Measurements from ENCODE around the gene FALEC.

Gene FALEC

GRCh38 chr1:150515328-150516049 lies at the start of gene FALEC:
FALEC (plus strand) TSS chr1:150515752.
- DNase-seq = peak; percentile 98 to 100

DNA sequence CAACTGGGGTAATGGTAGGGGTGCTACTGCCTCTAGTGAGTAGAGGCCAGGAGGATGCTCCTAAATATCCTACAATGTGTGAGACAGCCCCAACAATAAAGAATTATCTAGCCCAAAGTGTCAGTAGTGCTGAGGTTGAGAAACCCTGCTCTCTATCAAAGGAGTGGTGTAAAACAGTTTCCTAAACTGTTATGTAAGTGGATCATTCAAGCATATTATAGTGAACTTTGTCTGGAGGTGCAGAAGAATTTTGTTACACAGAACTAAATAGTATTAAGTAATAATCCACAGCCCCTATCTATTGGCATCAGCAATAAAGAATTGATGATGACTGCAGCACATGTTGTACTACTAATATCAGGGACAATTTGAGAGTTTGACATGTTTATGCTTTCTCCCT lies 48.6 kb upstream of the FALEC start:
- no peak for DNase-seq

GRCh38 chr1:150469291-150469690 lies 46.3 kb upstream of the FALEC start:
- DNase-seq = no peak

DNA sequence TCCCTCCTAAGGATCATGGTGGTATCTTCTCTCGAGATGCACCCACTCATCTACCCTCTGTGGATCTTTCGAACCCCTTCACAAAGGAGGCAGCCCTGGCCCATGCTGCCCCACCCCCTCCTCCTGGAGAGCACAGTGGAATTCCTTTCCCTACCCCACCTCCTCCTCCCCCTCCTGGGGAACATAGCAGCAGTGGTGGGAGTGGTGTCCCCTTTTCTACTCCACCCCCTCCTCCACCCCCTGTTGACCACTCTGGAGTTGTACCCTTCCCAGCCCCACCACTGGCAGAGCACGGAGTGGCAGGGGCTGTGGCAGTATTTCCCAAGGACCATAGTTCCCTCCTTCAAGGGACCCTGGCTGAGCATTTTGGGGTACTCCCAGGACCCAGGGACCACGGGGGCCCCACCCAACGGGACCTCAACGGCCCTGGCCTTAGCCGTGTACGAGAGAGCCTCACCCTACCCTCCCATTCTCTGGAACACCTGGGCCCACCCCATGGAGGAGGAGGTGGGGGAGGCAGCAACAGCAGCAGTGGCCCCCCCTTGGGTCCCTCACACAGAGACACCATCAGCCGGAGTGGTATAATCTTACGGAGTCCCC lies 42.9 kb upstream of the FALEC start:
- DNase-seq = no peak

- DNase-seq = no peak
Measured at GRCh38 chr1:150473659-150474058, 41.9 kb upstream of the FALEC start.

DNA sequence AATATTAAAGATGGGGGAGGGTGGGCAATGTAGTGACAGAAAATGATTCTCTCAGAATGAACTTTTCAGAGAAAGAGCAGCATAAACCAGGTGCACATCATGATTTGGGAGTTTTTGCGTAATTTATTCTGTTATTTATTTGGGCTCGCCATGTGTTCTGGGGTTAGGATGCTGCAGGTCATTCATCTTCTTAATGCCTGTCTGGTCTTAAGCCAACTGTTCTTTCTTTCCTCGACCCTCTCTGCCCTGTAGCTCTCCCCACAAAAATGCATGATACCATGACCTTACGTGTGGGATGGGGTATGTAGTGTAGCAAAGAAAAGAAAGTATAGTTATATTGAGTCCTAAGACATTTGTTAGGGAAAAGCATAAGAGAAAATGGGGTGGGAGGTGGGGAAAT lies 40.7 kb upstream of the FALEC start:
- DNase-seq = no peak

- DNase-seq = no peak
Measured at GRCh38 chr1:150476754-150477153, 38.8 kb upstream of the FALEC start.

DNA sequence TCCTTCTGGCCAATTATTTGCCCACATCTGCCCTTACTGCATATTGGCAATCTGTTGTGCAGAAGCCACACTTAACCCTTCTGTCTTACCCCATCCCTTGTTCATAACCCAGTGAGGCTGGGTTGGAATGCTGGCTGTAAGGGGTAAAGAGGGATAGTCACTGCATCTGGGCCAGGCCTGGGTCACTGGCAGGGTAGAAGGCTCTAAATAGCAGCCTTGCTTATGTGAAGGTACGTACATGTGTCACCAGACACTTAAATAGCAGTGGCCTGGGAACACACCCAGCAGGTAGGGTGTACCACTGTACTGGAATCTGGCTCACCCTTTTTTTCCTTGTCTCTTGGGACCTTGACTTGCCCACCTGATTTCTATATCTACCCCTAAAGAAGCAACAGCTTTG lies 38.2 kb upstream of the FALEC start:
- no peak for DNase-seq

DNA sequence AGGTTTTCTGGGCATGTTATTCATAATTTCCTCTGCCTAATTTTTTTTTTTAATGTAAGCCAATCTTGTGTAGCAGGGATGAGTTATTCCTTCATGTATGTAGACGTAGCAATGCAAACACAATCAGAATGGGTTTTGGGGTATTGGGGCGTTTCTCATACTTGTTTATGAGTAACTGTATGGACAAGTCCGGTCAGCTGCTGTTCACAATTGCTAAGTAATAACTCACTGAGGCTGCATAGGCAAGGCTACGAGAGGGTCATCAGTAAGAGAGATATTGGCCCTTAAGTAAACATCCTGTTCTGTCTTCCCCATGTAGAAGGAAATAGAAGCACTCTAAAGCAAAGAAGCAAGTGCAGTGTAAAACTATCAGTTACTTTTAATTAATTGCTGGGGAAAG lies 37.8 kb upstream of the FALEC start:
- no peak for DNase-seq

- no peak for DNase-seq
Measured at GRCh38 chr1:150479370-150479769, 36.2 kb upstream of the FALEC start.

DNA sequence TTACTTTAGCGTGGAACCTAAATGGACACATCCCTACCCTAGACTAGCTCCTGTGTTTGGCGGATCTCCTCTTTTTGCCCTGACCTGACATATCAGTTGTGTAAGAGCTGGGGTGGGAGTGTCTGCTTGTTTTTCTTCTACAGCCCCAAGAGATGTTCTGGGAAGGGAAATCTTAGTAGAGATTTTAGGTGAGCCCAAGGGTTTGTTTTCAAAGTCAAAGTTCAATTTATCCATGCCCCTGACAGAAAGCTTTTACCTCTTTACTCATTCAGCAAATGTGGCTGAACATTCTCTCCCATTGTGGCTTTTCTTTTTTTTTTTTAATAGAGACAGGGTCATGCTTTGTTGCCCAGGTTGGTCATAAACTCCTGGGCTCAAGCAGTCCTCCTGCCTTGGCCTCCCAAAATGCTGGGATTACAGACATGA lies 35.6 kb upstream of the FALEC start:
- DNase-seq = no peak

- no peak for DNase-seq
Measured at GRCh38 chr1:150484431-150484830, 31.1 kb upstream of the FALEC start.

DNA sequence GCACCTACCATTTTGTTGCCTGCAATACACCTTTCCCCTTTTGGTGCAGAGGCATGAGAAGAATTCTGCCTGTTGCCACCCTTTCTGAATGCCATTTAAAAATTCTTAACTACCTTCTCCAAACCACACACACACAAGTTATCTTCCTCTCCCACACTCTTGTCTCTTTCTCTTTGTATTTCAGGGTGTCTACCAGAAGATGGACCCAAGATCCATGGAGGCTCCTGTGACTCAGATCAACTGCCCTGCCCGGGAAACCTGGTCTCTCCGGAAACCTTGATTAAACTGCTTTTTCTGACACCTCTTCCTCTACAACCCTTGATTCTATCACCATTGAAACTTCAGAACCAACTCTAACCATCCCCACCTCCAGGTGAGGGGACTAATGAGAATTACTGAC lies 30.7 kb upstream of the FALEC start:
- peak; percentile 47 to 58 for DNase-seq

- peak; percentile 100 for DNase-seq
Measured at GRCh38 chr1:150486966-150487762, 28.4 kb upstream of the FALEC start, which contains the start of gene TARS2. TARS2 (plus strand) TSS chr1:150487419; CDS start chr1:150487451, 32 bp downstream.

DNA sequence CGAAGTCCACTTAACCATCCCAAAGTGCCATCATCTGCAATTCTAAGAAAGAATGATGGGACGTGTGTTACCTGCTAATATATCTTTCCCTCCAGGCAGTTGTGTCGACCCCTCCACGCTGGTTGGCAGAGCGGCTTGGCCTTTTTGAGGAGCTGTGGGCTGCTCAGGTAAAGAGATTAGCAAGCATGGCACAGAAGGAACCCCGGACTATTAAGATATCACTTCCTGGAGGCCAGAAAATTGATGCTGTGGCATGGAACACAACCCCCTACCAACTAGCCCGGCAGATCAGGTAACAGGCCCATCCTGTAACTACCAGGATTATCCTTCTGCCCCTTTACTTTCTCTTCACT lies 27.8 kb upstream of the FALEC start:
- no peak for DNase-seq

GRCh38 chr1:150493175-150493574 lies 22.4 kb upstream of the FALEC start:
- no peak for DNase-seq

GRCh38 chr1:150498342-150498741 lies 17.2 kb upstream of the FALEC start:
- DNase-seq = no peak

DNA sequence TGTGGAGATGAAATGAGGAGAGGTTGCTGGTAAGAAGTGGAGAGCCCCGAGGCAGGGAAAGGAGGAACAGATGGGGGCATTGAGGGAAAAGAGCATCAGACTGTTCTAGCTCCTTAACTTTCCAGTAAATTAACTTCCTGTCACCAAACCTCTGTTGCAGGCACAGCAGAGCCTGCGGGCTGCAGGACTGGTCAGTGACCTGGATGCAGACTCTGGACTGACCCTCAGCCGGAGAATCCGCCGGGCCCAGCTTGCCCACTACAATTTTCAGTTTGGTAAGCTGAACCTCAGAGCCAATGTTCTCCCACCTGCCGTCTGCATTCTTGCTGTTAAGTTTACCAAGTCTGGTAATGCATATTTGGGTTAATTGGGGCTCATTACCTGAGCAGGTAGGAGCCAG lies 10.1 kb upstream of the FALEC start:
- no peak for DNase-seq

GRCh38 chr1:150507912-150508864 lies 7.4 kb upstream of the FALEC start, which contains the start of gene ECM1:
ECM1 (plus strand) TSS chr1:150508109; CDS start chr1:150508210, 101 bp downstream.
- no peak for DNase-seq

DNA sequence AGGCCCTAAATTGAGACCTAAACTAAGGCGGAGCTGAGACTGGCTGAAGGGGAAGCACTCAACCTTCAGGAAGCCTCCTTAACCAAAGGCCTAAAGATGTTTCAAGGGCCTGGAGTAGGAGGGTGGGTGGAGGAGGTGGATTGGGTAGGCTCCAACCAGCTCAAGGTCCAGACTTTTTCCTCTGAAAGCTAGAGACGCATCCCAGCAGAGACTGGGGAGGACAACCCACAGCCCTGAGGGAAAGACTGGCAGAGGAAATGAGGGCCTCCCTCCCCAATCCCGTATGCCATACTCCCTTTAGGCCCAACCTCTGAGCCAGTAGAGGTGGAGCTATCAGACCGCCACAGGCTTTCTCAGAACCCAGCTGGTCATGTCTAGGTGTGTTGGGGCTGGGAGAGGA lies 6.6 kb upstream of the FALEC start:
- no peak for DNase-seq

DNA sequence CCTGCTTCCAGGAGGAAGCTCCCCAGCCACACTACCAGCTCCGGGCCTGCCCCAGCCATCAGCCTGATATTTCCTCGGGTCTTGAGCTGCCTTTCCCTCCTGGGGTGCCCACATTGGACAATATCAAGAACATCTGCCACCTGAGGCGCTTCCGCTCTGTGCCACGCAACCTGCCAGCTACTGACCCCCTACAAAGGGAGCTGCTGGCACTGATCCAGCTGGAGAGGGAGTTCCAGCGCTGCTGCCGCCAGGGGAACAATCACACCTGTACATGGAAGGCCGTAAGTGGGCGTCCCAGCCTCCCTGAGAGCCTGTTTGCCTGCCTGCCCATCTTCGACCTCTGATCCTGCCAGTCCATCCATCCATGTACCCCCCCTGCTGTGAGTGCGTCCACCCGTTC lies 4.0 kb upstream of the FALEC start:
- no peak for DNase-seq

DNA sequence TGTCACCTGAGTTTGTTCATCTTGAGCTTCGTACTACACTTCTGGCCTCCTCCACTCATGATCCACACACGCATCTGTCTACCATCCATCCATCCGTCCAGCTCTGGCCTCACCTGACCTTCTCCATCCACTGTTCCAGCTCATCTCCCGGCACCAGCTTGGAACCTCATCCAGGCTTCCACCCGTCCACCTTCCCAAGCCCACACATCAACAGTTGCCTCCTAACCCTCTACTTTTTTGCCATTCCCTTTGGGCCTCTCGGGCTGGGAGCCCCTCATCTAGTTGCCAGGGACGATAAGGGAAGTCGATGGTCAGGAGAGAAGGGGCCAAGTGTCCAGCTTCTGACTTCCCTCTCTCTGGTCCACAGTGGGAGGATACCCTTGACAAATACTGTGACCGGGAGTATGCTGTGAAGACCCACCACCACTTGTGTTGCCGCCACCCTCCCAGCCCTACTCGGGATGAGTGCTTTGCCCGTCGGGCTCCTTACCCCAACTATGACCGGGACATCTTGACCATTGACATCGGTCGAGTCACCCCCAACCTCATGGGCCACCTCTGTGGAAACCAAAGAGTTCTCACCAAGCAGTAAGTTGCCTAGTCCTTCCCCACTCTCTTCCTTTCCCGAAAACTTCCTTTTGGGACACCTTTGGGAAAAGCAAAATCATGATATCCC lies 3.4 kb upstream of the FALEC start:
- DNase-seq = no peak

All from NCI-H526 (cell line).